Right forelimb (tissue), 1 donor: ENCODE data around the gene KICS2.
"Not testable (repeated sequence)": the region's sequence is repeated elsewhere in the genome, so short reads cannot be mapped to it uniquely, and the experiment has no call there.

Experiments
- DNase-seq: peaks from one replicate; pipeline ENCODE4 v3.0.0-alpha.2; 2018

KICS2 gene

DNA sequence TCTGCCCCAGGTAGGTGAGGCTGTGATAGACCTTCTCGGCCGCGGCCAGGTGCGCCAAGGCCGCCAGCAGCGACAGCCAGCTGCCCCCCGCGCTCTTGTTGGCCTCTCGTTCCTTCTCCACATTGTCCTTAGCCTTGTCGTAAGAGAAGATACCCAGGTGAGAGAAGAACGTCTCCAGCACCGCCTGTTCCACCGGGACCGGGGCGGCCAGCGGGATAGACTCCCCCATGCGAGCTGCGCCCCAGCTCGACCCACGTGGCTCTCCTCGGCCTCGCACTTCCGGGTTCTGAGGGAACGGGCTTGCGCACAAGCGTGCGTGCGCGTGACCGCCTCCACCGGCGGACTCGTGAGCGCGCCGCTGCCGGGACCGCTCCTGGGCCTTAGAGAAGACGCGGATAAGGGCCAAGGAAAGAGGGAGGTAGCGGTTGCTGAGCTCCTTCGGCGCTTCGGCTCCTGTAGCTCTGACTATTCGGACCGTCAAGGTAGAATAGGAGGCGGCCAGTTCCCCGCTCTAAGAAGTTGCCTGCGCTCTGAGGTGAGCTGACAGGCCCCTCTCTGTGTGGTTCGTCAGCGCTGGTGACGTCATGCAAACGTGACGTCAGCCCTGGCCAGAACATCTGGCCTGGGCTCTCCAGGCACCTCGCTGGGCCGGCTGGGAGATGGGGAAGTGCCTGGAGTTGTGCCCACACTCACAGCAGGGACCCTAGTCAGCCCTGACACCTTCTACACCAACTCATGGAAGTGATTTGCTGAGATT lies at the start of gene KICS2:
TSS of gene KICS2 (minus strand) at position 288 of the 757 bp plus-strand sequence. CDS start at position 229, 59 bp downstream.
- peak; percentile 96 for DNase-seq

DNA sequence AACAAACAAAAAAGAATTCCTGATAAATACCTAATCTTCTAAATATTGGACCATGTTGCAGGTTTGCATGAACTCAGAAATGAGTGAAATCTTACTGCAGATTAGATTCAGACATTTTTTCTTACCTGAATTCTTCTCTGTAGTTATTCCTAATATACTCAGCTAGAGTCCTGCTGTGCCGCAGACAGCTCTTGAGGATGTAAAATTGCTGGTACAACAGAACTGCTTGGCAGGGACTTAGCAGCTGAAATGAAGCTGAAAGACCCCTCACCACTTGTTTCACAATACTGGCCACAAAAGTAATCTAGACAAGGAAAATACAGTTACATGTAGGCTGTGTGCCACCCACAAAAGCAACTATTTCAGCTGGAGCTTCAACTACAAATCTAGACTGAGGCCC lies 48.3 kb upstream of the KICS2 start:
- no peak for DNase-seq

DNA sequence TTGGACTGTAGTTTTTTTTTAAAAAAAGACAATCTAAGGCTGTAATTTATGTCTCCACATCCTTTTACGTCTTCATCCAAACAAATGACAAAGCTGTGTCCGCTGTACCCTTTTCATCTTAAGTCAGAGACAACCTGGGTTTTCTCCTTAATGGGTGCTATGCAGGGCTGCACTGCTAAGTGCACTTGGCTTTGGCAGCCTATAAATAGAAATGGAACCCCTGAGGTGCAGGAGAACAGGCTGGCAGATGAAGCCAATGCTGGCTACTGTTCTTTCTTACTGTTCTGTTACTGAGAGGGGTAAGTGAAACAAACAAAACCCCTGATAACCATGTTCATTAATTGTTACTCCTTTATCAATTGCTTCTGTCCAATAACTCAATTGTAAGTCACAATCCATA lies 47.1 kb upstream of the KICS2 start:
- no peak for DNase-seq

DNA sequence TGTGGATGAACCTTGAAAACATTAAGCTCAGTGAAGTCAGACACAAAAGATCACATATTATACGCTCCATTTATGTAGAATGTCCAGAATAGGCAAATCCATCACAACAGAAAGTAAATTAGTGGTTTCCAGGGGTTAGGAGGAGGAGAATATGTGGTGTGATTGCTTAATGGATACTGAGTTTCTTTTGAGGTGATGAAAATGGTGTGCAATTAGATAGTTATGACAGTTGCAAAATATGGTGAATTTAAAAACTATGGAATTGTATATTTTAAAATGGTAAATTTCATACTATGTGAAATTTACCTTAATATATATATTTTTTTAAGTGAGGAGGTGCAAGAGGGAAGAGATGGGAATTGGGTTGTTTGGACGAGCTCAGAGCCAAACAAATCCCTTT lies 46.3 kb upstream of the KICS2 start:
- DNase-seq: no peak

GRCh38 chr12:64265839-64266238 lies 43.7 kb upstream of the KICS2 start:
- DNase-seq: no peak

DNA sequence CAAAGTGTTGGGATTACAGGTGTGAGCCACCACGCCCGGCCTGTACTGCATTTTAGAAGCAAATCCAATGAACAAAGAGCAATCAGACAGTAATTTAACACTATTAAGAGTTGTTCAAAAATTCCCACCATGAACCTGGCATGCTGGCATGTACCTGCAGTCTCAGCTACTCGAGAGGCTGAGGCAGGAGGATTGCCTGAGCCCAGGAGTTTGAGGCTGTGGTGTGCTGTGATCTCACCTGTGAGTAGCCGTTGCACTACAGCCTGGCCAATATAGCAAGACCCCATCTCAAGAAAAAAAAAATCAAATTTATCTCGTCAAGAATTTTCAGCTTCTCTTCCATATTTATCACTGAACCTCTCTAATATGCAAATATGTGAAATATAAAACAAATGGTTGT lies 39.7 kb upstream of the KICS2 start:
- DNase-seq: no peak

- no peak for DNase-seq
Observed at GRCh38 chr12:64258576-64258975, 36.5 kb upstream of the KICS2 start.

- no peak for DNase-seq
Observed at GRCh38 chr12:64256166-64256800, 34.2 kb upstream of the KICS2 start.

DNA sequence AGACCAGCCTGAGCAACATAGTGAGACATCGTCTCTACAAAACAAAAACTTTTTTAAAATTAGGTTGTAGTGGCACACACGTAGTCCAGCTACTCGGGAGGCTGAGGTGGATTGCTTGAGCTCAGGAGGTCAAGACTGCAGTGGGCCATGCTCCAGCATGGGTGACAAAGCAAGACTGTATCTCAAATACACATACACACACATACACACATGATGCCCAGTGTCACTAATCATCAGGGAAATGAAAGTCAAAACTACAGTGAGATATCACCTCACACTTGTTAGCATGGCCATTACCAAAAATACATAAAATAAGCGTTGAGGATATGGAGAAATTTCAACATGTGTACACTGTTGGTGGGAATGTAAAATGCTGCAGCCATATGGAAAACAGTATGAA lies 33.2 kb upstream of the KICS2 start:
- no peak for DNase-seq

GRCh38 chr12:64253356-64253755 lies 31.3 kb upstream of the KICS2 start:
- DNase-seq: no peak

GRCh38 chr12:64252681-64253080 lies 30.6 kb upstream of the KICS2 start:
- DNase-seq: no peak

DNA sequence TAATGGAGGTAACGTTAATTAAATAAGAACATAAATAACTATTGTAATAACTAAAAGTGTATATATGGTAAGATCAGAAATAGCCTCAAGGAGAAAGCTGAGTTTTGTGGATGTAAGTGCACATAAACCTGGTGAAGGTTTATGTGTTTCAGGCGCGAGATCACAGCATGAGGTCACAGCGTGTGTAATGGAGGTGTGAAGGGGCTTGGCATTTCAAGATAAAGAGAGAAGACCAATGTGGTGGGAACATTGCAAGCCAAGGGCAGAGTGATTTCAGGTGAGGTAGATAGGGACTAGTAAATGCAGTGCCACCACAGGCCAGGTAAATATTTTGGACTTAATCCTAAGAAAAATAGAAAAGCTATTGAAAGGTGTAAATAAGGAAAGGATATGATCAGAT lies 21.7 kb upstream of the KICS2 start:
- no peak for DNase-seq

DNA sequence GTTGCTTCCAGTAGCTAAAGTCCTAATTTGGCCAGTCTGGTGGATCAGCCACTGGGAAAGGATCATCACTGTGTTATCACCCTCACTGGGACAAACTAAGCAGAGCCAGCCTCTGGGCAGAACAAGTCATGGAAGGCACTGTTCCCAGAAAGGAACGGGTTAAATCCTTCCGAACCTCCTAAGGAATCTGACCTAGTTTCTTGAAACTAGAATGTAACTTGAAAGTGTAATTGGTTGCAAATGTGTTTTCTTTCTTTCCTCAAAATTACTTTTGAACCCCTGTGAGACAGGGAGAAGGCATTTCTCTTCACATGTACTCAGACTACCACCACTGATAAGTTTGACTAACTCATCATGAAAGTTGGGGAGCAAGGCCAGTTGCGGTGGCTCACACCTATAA lies 18.7 kb upstream of the KICS2 start:
- no peak for DNase-seq

- DNase-seq: no peak
Observed at GRCh38 chr12:64237382-64237781, 15.3 kb upstream of the KICS2 start.

DNA sequence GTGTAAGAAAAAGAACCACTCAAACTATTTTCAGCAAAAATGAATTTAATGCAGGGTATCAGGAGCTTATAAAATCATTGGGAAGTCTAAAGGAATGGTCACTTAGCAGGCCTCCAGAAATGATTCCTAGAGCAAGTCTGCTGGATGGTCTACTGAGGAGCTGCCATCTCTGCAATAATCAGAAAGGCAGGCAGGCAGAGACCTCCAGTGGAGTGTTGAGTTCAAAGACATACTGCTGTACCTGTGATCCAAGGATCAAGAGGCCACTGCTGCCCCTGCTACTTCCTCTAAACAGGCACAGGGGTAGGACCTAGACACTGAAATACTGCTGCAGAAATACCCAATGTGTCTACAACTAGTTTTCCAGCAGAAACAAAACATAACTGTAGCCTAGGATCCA lies 14.5 kb upstream of the KICS2 start:
- no peak for DNase-seq

DNA sequence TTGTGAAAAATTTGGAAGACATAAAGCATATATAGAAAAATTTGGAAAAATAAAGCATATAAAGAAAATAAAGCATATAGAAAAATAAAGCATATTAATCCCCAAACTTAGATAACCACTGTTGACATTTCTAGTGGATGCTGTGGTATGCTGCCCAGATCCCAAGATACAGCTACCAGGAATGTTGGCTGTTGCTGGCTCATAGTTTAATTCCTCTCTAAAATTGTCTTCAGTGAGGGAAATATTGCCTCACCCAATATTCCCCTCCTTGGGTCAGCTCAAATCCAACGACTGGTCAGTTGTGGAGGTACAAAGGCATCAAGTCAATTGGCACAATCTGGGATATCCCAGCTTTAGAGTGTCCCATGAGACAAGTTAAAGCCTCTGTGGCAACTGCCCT lies 10.1 kb upstream of the KICS2 start:
- DNase-seq: no peak

GRCh38 chr12:64229796-64230195 lies 7.7 kb upstream of the KICS2 start:
- DNase-seq: no peak

- no peak for DNase-seq
Observed at GRCh38 chr12:64229240-64229639, 7.1 kb upstream of the KICS2 start.

DNA sequence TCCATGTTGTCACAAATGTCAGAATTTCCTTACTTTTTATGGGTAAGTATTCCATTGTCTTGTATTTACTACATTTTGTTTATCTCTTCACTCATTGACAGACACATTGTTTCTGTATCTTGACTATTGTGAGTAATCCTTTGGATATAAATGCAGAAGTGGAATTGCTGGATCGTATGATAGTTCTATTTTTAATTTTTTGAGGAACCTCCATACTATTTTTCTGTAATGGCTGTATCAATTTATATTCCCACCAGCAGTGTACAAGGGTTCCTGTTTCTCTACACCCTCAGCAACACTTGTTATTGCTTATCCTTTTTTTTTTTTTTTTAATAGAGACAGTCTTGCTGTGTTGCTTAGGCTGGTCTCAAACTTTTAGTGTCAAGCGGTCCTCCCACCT lies 3.5 kb upstream of the KICS2 start:
- no peak for DNase-seq

GRCh38 chr12:64221651-64222008 lies 466 bp downstream of the KICS2 start:
- DNase-seq: peak; percentile 83

GRCh38 chr12:64220046-64220445 lies 2.0 kb downstream of the KICS2 start:
- no peak for DNase-seq

GRCh38 chr12:64219145-64219544 lies 3.0 kb downstream of the KICS2 start:
- no peak for DNase-seq

GRCh38 chr12:64218597-64218996 lies 3.5 kb downstream of the KICS2 start:
- no peak for DNase-seq

DNA sequence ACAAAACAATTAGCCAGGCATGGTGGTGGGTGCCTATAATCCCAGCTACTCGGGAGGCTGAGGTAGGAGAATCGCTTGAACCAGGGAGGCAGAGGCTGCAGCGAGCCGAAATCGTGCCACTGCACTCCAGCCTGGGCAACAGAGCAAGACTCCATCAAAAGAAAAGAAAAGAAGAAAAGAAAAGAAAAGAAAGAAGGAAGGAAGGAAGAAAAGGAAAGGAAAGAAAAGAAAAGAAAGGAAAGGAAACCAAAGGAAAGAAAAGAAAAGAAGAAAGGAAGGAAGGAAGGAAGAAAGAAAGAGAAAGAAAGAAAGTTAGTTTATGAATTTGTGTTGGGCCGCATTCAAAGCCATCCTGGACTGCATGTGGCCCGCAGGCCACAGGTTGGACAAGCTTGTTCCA lies 4.5 kb downstream of the KICS2 start:
- DNase-seq: not testable (repeated sequence)

DNA sequence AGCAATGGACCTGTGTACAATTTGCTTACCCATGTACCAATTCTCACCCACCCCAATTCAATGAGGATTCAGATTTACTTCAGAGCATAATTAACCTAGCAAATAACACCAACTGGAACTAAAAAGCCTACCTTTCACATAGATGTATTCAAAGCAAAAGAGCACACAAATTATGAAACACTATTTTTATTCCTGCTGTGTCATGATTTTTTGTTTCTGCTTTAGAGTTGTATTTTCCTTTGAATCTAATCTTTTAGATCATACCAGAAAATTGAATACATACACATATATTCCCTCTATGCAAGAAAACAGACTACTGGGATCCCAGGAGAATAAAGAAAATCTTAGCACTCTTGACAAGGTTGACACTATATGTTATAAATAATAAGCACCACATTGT lies 5.9 kb downstream of the KICS2 start:
- DNase-seq: no peak
